ENCODE measurements around the gene EZH1.
A peak's percentile ranks its signal among the peaks of the same experiment; 100 is the strongest.

The EZH1 gene

GRCh38 chr17:42780851-42781638, 36.2 kb upstream of the EZH1 start:
- Mint-ChIP-seq H3K27me3 (ENCODE audit: low read depth, poor library complexity) (peaks cover 47% of the 10 kb centered on the region), H3K4me1 (peaks cover 34% of the 10 kb centered on the region), H3K27ac (no peak overlapping the region), H3K9me3 (no peaks in the 10 kb centered on the region), H3K36me3 (ENCODE audit: low read depth) (peaks cover 2% of the 10 kb centered on the region), H3K4me3 (peak overlapping the region; percentile 78)
- TF ChIP-seq CTCF (IDR thresholded peaks at IDR 0.05): no peak
- no peak for DNase-seq

GRCh38 chr17:42779936-42780850, 35.4 kb upstream of the EZH1 start, which contains the start of gene WNK4:
Gene WNK4, plus strand, starts transcription at chr17:42780610. Its CDS starts 89 bp downstream, at chr17:42780699.
- Mint-ChIP-seq H3K4me3 (peak within 1 kb of the TSS; percentile 78), H3K27ac (peak within 1 kb of the TSS; percentile 83), H3K36me3 (ENCODE audit: low read depth) (peaks cover 11% of the 10 kb centered on the region), H3K4me1 (peaks cover 34% of the 10 kb centered on the region), H3K9me3 (no peaks in the 10 kb centered on the region), H3K27me3 (ENCODE audit: low read depth, poor library complexity) (peaks cover 40% of the 10 kb centered on the region)
- peak; percentile 78 for DNase-seq
- no peak for TF ChIP-seq CTCF (IDR thresholded peaks at IDR 0.05)

GRCh38 chr17:42779304-42779935, 34.6 kb upstream of the EZH1 start:
- Mint-ChIP-seq H3K9me3 (no peaks in the 10 kb centered on the region), H3K4me3 (peak overlapping the region; percentile 72), H3K27ac (peak overlapping the region; percentile 83), H3K36me3 (ENCODE audit: low read depth) (peaks cover 15% of the 10 kb centered on the region), H3K4me1 (peaks cover 42% of the 10 kb centered on the region), H3K27me3 (ENCODE audit: low read depth, poor library complexity) (peaks cover 34% of the 10 kb centered on the region)
- TF ChIP-seq CTCF (IDR thresholded peaks at IDR 0.05): no peak
- DNase-seq: no peak

GRCh38 chr17:42778570-42778969, 33.7 kb upstream of the EZH1 start:
- H3K9me3 Mint-ChIP-seq: no peaks in the 10 kb centered on the region
- H3K27ac Mint-ChIP-seq: peak overlapping the region; percentile 81
- peaks cover 26% of the 10 kb centered on the region for H3K27me3 Mint-ChIP-seq (ENCODE audit: low read depth, poor library complexity)
- H3K4me1 Mint-ChIP-seq: peaks cover 44% of the 10 kb centered on the region
- no peak for DNase-seq
- no peak for TF ChIP-seq CTCF (IDR thresholded peaks at IDR 0.05)
- H3K36me3 Mint-ChIP-seq (ENCODE audit: low read depth): peaks cover 15% of the 10 kb centered on the region
- no peak overlapping the region for H3K4me3 Mint-ChIP-seq

- H3K36me3 Mint-ChIP-seq (ENCODE audit: low read depth): peaks cover 15% of the 10 kb centered on the region
- no peak for TF ChIP-seq CTCF (IDR thresholded peaks at IDR 0.05)
- H3K4me3 Mint-ChIP-seq: peak overlapping the region; percentile 100
- no peaks in the 10 kb centered on the region for H3K9me3 Mint-ChIP-seq
- no peak for DNase-seq
- no peak overlapping the region for H3K27ac Mint-ChIP-seq
- peaks cover 45% of the 10 kb centered on the region for H3K4me1 Mint-ChIP-seq
- H3K27me3 Mint-ChIP-seq (ENCODE audit: low read depth, poor library complexity): peaks cover 5% of the 10 kb centered on the region
These were observed 30.8 kb upstream of the EZH1 start for GRCh38 chr17:42775534-42776098.
